H1 (cell line): ENCODE measurements around the gene GRIP2. TPM values are rescaled to one million over a fixed set of nuclear protein-coding genes. Genes with fewer than 3 reads are reported as not detected.

Source experiments
- CTCF ChIA-PET: fragments of 300-600 bp; sonication (Branson Sonifier 250); formaldehyde crosslinking; loops from one replicate; lab custom pipeline; 2021; ENCODE audit not compliant: partially characterized antibody; lab: Charles Lee
- POLR2A ChIA-PET: fragments of 300-600 bp; sonication (Branson Sonifier 250); formaldehyde crosslinking; loops from one replicate; lab custom pipeline; 2021; ENCODE audit warnings: inconsistent platforms; ENCODE audit not compliant: partially characterized antibody; lab: Charles Lee
- DNase-seq, 2 experiments: peaks; one replicate each; pipeline versions ENCODE4 v3.0.0 to v3.0.0-alpha.2; 2010 to 2022; ENCODE audit warnings: low spot score in 2 of 2, low read depth in 1 of 2, mixed read lengths in 1 of 2
- FAIRE-seq: peaks from 2 replicates; lab custom pipeline; 2011; peaks lifted over from hg19 to GRCh38; lab: Jason Lieb, UNC
- H2AFZ ChIP-seq: 2 replicates; pipeline ENCODE4 v1.8.1; 2012; ENCODE audit warnings: low read length, inconsistent platforms
- H2AK5ac ChIP-seq: 2 replicates; pipeline ENCODE4 v1.6.1; 2013; ENCODE audit warnings: low read depth, low read length
- H2BK120ac ChIP-seq: replicated peaks from 2 replicates; pipeline ENCODE3; 2013; ENCODE audit warnings: low read depth, low read length, inconsistent platforms
- H2BK12ac ChIP-seq: 2 replicates; pipeline ENCODE4 v1.6.1; 2013; ENCODE audit warnings: low read depth, low read length
- H2BK15ac ChIP-seq: 2 replicates; pipeline ENCODE4 v1.6.1; 2013; ENCODE audit warnings: low read length
- H2BK20ac ChIP-seq: 2 replicates; pipeline ENCODE4 v1.6.1; 2013; ENCODE audit warnings: low read length
- H2BK5ac ChIP-seq: 2 replicates; pipeline ENCODE4 v1.6.1; 2013; ENCODE audit warnings: low read depth, low read length
- H3K14ac ChIP-seq: 2 replicates; pipeline ENCODE4 v1.6.1; 2013; ENCODE audit warnings: inconsistent platforms; ENCODE audit not compliant: insufficient read length
- H3K18ac ChIP-seq: 2 replicates; pipeline ENCODE4 v1.6.1; 2013; ENCODE audit warnings: low read length; ENCODE audit errors: extremely low read depth
- H3K23ac ChIP-seq: 2 replicates; pipeline ENCODE4 v1.6.1; 2013; ENCODE audit warnings: inconsistent platforms; ENCODE audit not compliant: insufficient read length
- H3K23me2 ChIP-seq: 2 replicates; pipeline ENCODE4 v1.6.1; 2013; ENCODE audit warnings: low read depth, low read length
- H3K27ac ChIP-seq: 2 replicates; pipeline ENCODE4 v1.6.1; 2011; ENCODE audit warnings: low read depth, low read length, inconsistent platforms
- H3K27me3 ChIP-seq, 4 experiments: replicated peaks in 1 of 4; 1 replicate in 1 of 4; 2 replicates in 3 of 4; pipeline versions ENCODE4 v1.6.1 to v1.8.1; 2011 to 2013; ENCODE audit warnings: low read length in 3 of 4, mild to moderate bottlenecking in 3 of 4, inconsistent platforms in 2 of 4, mixed read lengths in 2 of 4, moderate library complexity in 1 of 4; ENCODE audit not compliant: control insufficient read depth in 3 of 4, insufficient read depth in 3 of 4; ENCODE audit errors: extremely low read depth in 1 of 4
- H3K36me3 ChIP-seq, 4 experiments: 2 replicates each; pipeline versions ENCODE4 v1.6.1 to v1.8.1; 2011 to 2013; ENCODE audit warnings: mild to moderate bottlenecking in 4 of 4, low read length in 3 of 4, moderate library complexity in 2 of 4, control low read depth in 1 of 4, inconsistent platforms in 1 of 4; ENCODE audit not compliant: insufficient read depth in 4 of 4, control insufficient read depth in 2 of 4
- H3K4ac ChIP-seq: replicated peaks from 2 replicates; pipeline ENCODE3; 2013; ENCODE audit warnings: low read length, low read depth, mixed read lengths, inconsistent platforms; ENCODE audit not compliant: insufficient read length
- H3K4me1 ChIP-seq, 4 experiments: replicated peaks in 1 of 4; 1 replicate in 1 of 4; 2 replicates in 3 of 4; pipeline versions ENCODE4 v1.6.1 to v1.8.1; 2011 to 2013; ENCODE audit warnings: low read length in 3 of 4, inconsistent platforms in 2 of 4, mixed read lengths in 1 of 4; ENCODE audit not compliant: insufficient read depth in 4 of 4, control insufficient read depth in 3 of 4
- H3K4me2 ChIP-seq, 2 experiments: 2 replicates each; pipeline versions ENCODE4 v1.6.1 to v1.8.1; 2011 to 2013; ENCODE audit warnings: low read depth in 2 of 2, low read length in 2 of 2, control low read depth in 1 of 2, inconsistent platforms in 1 of 2, mild to moderate bottlenecking in 1 of 2; ENCODE audit not compliant: insufficient read depth in 1 of 2
- H3K4me3 ChIP-seq, 4 experiments: fragments of 200-600, 300-600 bp in 1 of 4; sonication (generic), shearing (Covaris generic), sonication (Bioruptor Twin) in 1 of 4; 2 replicates each; pipeline versions ENCODE4 v1.5.1 to v1.8.1; 2011 to 2016; ENCODE audit warnings: low read length in 4 of 4, low read depth in 3 of 4, control low read depth in 2 of 4, inconsistent platforms in 2 of 4, mild to moderate bottlenecking in 2 of 4, mixed read lengths in 1 of 4, moderate library complexity in 1 of 4; ENCODE audit not compliant: insufficient read depth in 2 of 4; ENCODE audit errors: extremely low read depth in 1 of 4
- H3K56ac ChIP-seq: replicated peaks from 2 replicates; pipeline ENCODE3; 2013; ENCODE audit warnings: low read depth, mild to moderate bottlenecking, mixed read lengths, low read length, inconsistent platforms; ENCODE audit not compliant: insufficient read length
- H3K79me1 ChIP-seq: 2 replicates; pipeline ENCODE4 v1.6.1; 2013; ENCODE audit warnings: low read depth, low read length, control low read depth
- H3K79me2 ChIP-seq, 2 experiments: 2 replicates each; pipeline versions ENCODE4 v1.6.1 to v1.8.1; 2012 to 2013; ENCODE audit warnings: low read length in 2 of 2, mild to moderate bottlenecking in 2 of 2, inconsistent platforms in 1 of 2; ENCODE audit not compliant: insufficient read depth in 2 of 2, control insufficient read depth in 1 of 2
- H3K9ac ChIP-seq, 4 experiments: replicated peaks in 1 of 4; 1 replicate in 1 of 4; 2 replicates in 3 of 4; pipeline versions ENCODE4 v1.6.1 to v1.8.1; 2011 to 2013; ENCODE audit warnings: low read depth in 3 of 4, low read length in 3 of 4, control low read depth in 2 of 4, mild to moderate bottlenecking in 2 of 4, moderate library complexity in 2 of 4, inconsistent platforms in 1 of 4; ENCODE audit errors: extremely low read depth in 1 of 4
- H3K9me3 ChIP-seq, 2 experiments: 2 replicates each; pipeline versions ENCODE4 v1.6.1 to v1.8.1; 2012 to 2013; ENCODE audit warnings: mild to moderate bottlenecking in 2 of 2, moderate library complexity in 2 of 2, control low read depth in 1 of 2, inconsistent platforms in 1 of 2, low read depth in 1 of 2, low read length in 1 of 2, mixed read lengths in 1 of 2; ENCODE audit not compliant: insufficient read depth in 2 of 2
- H4K20me1 ChIP-seq, 2 experiments: replicated peaks in 1 of 2; 2 replicates each; pipeline versions ENCODE3 to v1.8.1; 2011 to 2013; ENCODE audit warnings: inconsistent platforms in 2 of 2, low read length in 2 of 2, mild to moderate bottlenecking in 1 of 2; ENCODE audit not compliant: insufficient read depth in 2 of 2, control insufficient read depth in 1 of 2
- H4K5ac ChIP-seq: 2 replicates; pipeline ENCODE4 v1.6.1; 2013; ENCODE audit warnings: low read length, low read depth, mixed read lengths, inconsistent platforms; ENCODE audit not compliant: insufficient read length
- H4K8ac ChIP-seq: 2 replicates; pipeline ENCODE4 v1.8.0; 2013; ENCODE audit warnings: mild to moderate bottlenecking, moderate library complexity, low read length, inconsistent platforms; ENCODE audit not compliant: insufficient read depth; ENCODE audit errors: extremely low read depth
- H4K91ac ChIP-seq: replicated peaks from 2 replicates; pipeline ENCODE3; 2013; ENCODE audit warnings: low read length, mixed read lengths, inconsistent platforms; ENCODE audit not compliant: insufficient read length
- CTBP2 ChIP-seq: IDR thresholded peaks from 2 replicates; pipeline ENCODE4 v1.7.0; 2011; ENCODE audit warnings: borderline replicate concordance, mild to moderate bottlenecking, moderate library complexity, mixed read lengths, low read length; ENCODE audit not compliant: insufficient read depth, insufficient read length
- E2F6 ChIP-seq: IDR thresholded peaks from 2 replicates; pipeline ENCODE4 v1.6.1; 2012; ENCODE audit warnings: inconsistent platforms
- HDAC2 ChIP-seq, 2 experiments: fragments of 300-600 bp in 1 of 2; sonication (generic) in 1 of 2; IDR thresholded peaks; 2 replicates each; pipeline ENCODE4 v1.6.1; 2011 to 2012; ENCODE audit warnings: low read depth in 2 of 2, low read length in 2 of 2, mild to moderate bottlenecking in 2 of 2, moderate library complexity in 2 of 2, borderline replicate concordance in 1 of 2, inconsistent platforms in 1 of 2
- NANOG ChIP-seq: IDR thresholded peaks from 2 replicates; pipeline ENCODE4 v1.6.1; 2011; ENCODE audit warnings: low read length, low read depth, mild to moderate bottlenecking, inconsistent platforms; ENCODE audit not compliant: insufficient read depth, poor library complexity, severe bottlenecking
- WGBS, 2 experiments: shearing (Covaris generic) in 1 of 2; methylation state at CpG; one replicate each; pipeline versions ENCODE4 v1.1.6 to v1.1.7; 2013 to 2015; ENCODE audit warnings: low lambda C conversion rate in 2 of 2, mixed read lengths in 2 of 2, inconsistent platforms in 1 of 2, low coverage in 1 of 2, missing lambda C conversion rate in 1 of 2; ENCODE audit not compliant: insufficient replicate concordance in 2 of 2, insufficient coverage in 1 of 2, insufficient read length in 1 of 2; ENCODE audit errors: extremely low coverage in 1 of 2, missing lambda C conversion rate in 1 of 2; 5-methylcytosine and 5-hydroxymethylcytosine counted together
- polyA plus RNA-seq, 7 experiments: library from polyadenylated mRNA; depleted of rRNA in 3 of 7; stranded (reverse) in 5 of 7; unstranded in 2 of 7; fragments of >200 nt in 5 of 7; fragments of 200-250 nt in 2 of 7; gene quantifications; 1 replicate in 5 of 7; 2 replicates in 1 of 7; 4 replicates in 1 of 7; pipeline versions ENCODE4 v1.2.1 to v1.2.3, GENCODE V29; 2011 to 2013; ENCODE audit warnings: missing spikeins in 2 of 7, mixed read lengths in 2 of 7
- total RNA-seq: library from RNA; stranded (reverse); fragmentation: NEBNext Ultra II Directional; extraction: Animal tissue kit (Norgen Biotek cat#: 25700); gene quantifications from 2 replicates; pipeline ENCODE4 v1.2.1, GENCODE V29; 2021
- TF ChIP-seq, protein P1 (sequence below): IDR thresholded peaks from 2 replicates; pipeline ENCODE4 v1.6.1; 2012; ENCODE audit warnings: low read length, inconsistent platforms
- TF ChIP-seq, protein P2 (sequence below): IDR thresholded peaks from 2 replicates; pipeline ENCODE4 v1.6.1; 2012; ENCODE audit warnings: inconsistent platforms

Gene GRIP2
- total and polyA plus RNA-seq, 2 of the 8 experiments (the other 6 are each of a cell fraction or from before 2014, with no cell fraction given), result 2.5 to 6.4 TPM

DNA sequence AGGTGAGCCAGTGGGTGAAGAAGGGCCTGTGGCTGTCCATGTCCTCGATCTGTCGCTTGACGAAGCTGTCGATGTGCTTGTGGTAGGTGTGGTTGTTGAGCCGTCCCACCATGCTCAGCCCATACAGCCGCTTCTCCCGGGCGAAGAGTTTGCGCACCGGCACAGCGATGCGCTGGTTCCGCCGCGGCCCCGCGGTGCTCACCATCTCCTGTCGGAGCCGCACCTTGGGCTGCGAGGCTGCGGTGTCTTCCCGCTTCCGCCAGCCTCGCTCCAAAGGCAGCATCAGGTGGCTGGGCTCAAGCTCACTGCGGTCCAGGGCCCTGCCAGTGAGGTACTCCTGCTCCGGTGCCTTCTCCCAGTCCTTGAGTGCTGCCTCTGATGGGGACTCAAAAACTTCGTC is 34.0 kb upstream of the GRIP2 start:
- Histone ChIP-seq H2BK15ac (no peak overlapping the region), H3K79me2 (no peaks in the 10 kb centered on the region), H3K23me2 (no peaks in the 10 kb centered on the region), H3K4ac (no peak overlapping the region), H2BK20ac (peak overlapping the region; percentile 57), H3K9me3 (no peaks in the 10 kb centered on the region), H2BK5ac (no peak overlapping the region), H3K23ac (no peak overlapping the region), H3K4me1 (peaks cover 2 to 14% (median 5%) of the 10 kb centered on the region in 4 experiments; a peak in 6 of 7 replicates), H3K4me2 (no peak overlapping the region), H4K8ac (no peak overlapping the region), H3K36me3 (no peaks in the 10 kb centered on the region), H3K18ac (no peak overlapping the region), H4K20me1 (peaks cover 3 to 4% of the 10 kb centered on the region in 2 experiments), H3K79me1 (no peaks in the 10 kb centered on the region), H4K91ac (no peak overlapping the region)
- no peak for DNase-seq
- no peak for FAIRE-seq
- POLR2A ChIA-PET, result no interaction called here
- 96% methylated on average over 27 of the region's 27 CpGs; no CpG with 5 or more reads in 1 of the 2 experiments for WGBS, 2 experiments
- TF ChIP-seq CTBP2 (no peak), E2F6 (peak; percentile 45; the same call in 1 of the 2 replicates), HDAC2 (IDR thresholded peaks at IDR 0.05; ENCODE audit: borderline replicate concordance in 1 of 2, low read depth in 2 of 2, low read length in 2 of 2) (no peak), NANOG (no peak)
- TF ChIP-seq, protein P1, sequence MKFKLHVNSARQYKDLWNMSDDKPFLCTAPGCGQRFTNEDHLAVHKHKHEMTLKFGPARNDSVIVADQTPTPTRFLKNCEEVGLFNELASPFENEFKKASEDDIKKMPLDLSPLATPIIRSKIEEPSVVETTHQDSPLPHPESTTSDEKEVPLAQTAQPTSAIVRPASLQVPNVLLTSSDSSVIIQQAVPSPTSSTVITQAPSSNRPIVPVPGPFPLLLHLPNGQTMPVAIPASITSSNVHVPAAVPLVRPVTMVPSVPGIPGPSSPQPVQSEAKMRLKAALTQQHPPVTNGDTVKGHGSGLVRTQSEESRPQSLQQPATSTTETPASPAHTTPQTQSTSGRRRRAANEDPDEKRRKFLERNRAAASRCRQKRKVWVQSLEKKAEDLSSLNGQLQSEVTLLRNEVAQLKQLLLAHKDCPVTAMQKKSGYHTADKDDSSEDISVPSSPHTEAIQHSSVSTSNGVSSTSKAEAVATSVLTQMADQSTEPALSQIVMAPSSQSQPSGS, result no peak
- TF ChIP-seq, protein P2, sequence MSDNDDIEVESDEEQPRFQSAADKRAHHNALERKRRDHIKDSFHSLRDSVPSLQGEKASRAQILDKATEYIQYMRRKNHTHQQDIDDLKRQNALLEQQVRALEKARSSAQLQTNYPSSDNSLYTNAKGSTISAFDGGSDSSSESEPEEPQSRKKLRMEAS, result 0 out of 2 replicates have a peak, but pooled peaks have one; percentile 13
- TF ChIP-seq, all 59 proteins: peak for 2
- Histone ChIP-seq H3K4me3 (no peak overlapping the region), H3K27ac (no peak overlapping the region), H2AFZ (no peak overlapping the region), H3K27me3 (no peaks in the 10 kb centered on the region), H2AK5ac (no peak overlapping the region; the same call in 1 of the 2 replicates), H2BK120ac (no peak overlapping the region), H3K14ac (no peak overlapping the region), H2BK12ac (no peak overlapping the region), H3K9ac (no peak overlapping the region), H4K5ac (no peak overlapping the region), H3K56ac (no peak overlapping the region)
- CTCF ChIA-PET, result interaction anchor here (0.6 to 1.5 kb wide), 4 partner anchors 9 to 27 kb away, joined by 3 to 8 read pairs (median 4); no protein-coding TSS in a partner anchor
